Vagina (tissue), 2 donors: ENCODE results near the gene DPF3.

Experiments used
- CTCF ChIP-seq, 3 experiments: fragments of 450-650 bp in 2 of 3; fragments of 200-600 bp in 1 of 3; sonication (generic) in 1 of 3; IDR thresholded peaks; one replicate each; pipeline ENCODE4 v1.5.1; 2017 to 2019; ENCODE audit warnings: antibody characterized with exemption in 3 of 3, mild to moderate bottlenecking in 2 of 3, moderate library complexity in 2 of 3
- POLR2A ChIP-seq, 2 donors: fragments of 450-650 bp; IDR thresholded peaks; one replicate each; pipeline ENCODE4 v1.6.1; 2017; ENCODE audit warnings: antibody characterized with exemption in 2 of 2, mild to moderate bottlenecking in 2 of 2, moderate library complexity in 2 of 2

GRCh38 chr14:72783741-72784140, 110.2 kb downstream of the DPF3 start:
- TF ChIP-seq CTCF (IDR thresholded peaks at IDR 0.05) (no peak), POLR2A (IDR thresholded peaks at IDR 0.05) (no peak)
